IPS-20b (cell line): ENCODE measurements around the gene CENPP.
"Not testable (repeated sequence)": the region's sequence is repeated elsewhere in the genome, so short reads cannot be mapped to it uniquely, and the experiment has no call there.

Experiments
- H3K27ac ChIP-seq: one replicate; pipeline ENCODE4 v1.5.1; 2013; ENCODE audit warnings: low read length
- H3K27me3 ChIP-seq: 2 replicates; pipeline ENCODE4 v1.6.1; 2013; ENCODE audit warnings: mild to moderate bottlenecking, low read length, inconsistent platforms; ENCODE audit not compliant: insufficient read depth
- H3K36me3 ChIP-seq: 2 replicates; pipeline ENCODE4 v1.6.1; 2013; ENCODE audit warnings: low read depth, mild to moderate bottlenecking, inconsistent platforms, low read length, moderate library complexity; ENCODE audit not compliant: insufficient read depth
- H3K4me1 ChIP-seq: 2 replicates; pipeline ENCODE4 v1.6.1; 2013; ENCODE audit warnings: mild to moderate bottlenecking, control low read depth, inconsistent platforms, low read length, moderate library complexity; ENCODE audit not compliant: insufficient read depth
- H3K4me3 ChIP-seq: 2 replicates; pipeline ENCODE4 v1.5.1; 2013; ENCODE audit warnings: mild to moderate bottlenecking, low read length, inconsistent platforms
- H3K9ac ChIP-seq: 2 replicates; pipeline ENCODE4 v1.6.1; 2013; ENCODE audit warnings: low read depth, mild to moderate bottlenecking, inconsistent platforms, low read length, moderate library complexity
- H3K9me3 ChIP-seq: 2 replicates; pipeline ENCODE4 v1.6.1; 2013; ENCODE audit warnings: mild to moderate bottlenecking, low read depth, low read length, inconsistent platforms; ENCODE audit not compliant: insufficient read depth

The CENPP gene

DNA sequence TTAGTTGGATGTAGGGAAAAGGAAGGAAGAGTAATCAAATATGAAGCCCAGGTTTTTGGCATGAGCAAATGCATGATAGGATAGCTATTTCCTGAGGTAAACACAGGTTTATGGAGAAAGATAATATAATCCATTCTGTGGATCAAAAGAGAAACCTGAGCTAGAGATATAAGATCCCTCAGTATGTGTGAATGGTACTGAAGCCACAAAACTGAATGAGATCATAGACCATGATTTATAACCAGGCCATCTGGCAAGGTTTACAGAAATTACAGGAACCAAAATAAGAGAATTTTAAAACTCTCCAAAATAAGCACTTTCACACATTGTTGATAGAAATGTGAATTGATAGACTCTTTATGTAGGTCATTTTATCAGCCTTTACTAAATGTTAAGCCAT lies 238.8 kb downstream of the CENPP start:
- H3K27me3 ChIP-seq = no peaks in the 10 kb centered on the region
- no peaks in the 10 kb centered on the region for H3K36me3 ChIP-seq
- no peaks in the 10 kb centered on the region for H3K4me1 ChIP-seq
- no peak overlapping the region for H3K27ac ChIP-seq
- H3K4me3 ChIP-seq = no peak overlapping the region
- H3K9me3 ChIP-seq = no peaks in the 10 kb centered on the region
- H3K9ac ChIP-seq = no peak overlapping the region

DNA sequence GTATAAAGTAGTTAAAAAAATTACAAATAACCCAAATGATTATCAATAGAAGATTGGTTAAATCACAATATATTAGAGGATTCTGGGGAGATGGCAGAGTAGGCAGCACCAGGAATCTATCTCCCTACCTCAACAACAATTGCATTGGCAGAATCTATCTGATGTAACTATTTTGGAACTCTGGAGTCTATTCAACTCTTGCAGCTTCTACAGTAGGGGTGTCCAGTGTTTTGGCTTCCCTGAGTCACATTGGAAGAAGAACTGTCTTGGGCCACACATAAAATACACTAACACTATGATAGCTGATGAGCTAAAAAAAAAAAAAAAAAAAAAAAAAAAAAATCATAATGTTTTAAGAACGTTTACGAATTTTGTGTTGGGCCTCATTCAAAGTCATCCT lies 239.2 kb downstream of the CENPP start:
- H3K9me3 ChIP-seq = no peaks in the 10 kb centered on the region
- H3K27me3 ChIP-seq = no peaks in the 10 kb centered on the region
- H3K4me1 ChIP-seq = no peaks in the 10 kb centered on the region
- H3K36me3 ChIP-seq = no peaks in the 10 kb centered on the region
- no peak overlapping the region for H3K27ac ChIP-seq
- no peak overlapping the region for H3K4me3 ChIP-seq
- H3K9ac ChIP-seq = no peak overlapping the region

DNA sequence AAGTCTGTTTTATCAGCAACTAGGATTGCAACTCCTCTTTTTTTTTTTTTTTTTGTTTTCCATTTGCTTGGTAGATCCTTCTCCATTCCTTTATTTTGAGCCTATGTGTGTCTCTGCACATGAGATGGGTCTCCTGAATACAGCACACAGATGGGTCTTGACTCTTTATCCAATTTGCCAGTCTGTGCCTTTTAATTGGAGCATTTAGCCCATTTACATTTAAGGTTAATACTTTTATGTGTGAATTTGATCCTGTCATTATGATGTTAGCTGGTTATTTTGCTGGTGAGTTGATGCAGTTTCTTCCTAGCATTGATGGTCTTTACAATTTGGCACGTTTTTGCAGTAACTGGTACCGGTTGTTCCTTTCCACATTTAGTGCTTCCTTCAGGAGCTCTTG lies 246.1 kb downstream of the CENPP start:
- H3K27ac ChIP-seq, H3K27me3 ChIP-seq, H3K36me3 ChIP-seq, H3K9ac ChIP-seq, H3K4me1 ChIP-seq, H3K9me3 ChIP-seq, H3K4me3 ChIP-seq: not testable (repeated sequence)

DNA sequence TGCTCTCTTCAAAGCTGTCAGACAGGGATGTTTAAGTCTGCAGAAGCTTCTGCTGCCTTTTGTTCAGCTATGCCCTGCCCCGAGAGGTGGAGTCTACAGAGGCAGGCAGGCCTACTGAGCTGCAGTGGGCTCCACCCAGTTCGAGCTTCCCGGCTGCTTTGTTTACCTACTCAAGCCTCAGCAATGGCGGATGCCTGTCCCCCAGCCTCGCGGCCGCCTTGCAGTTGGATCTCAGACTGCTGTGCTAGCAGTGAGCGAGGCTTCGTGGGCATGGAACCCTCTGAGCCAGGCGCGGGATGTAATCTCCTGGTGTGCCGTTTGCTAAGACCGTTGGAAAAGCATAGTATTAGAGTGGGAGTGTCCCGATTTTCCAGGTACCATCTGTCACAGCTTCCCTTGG lies 247.9 kb downstream of the CENPP start:
- H3K4me1 ChIP-seq, H3K36me3 ChIP-seq, H3K9ac ChIP-seq, H3K27ac ChIP-seq, H3K4me3 ChIP-seq, H3K9me3 ChIP-seq, H3K27me3 ChIP-seq: not testable (repeated sequence)

DNA sequence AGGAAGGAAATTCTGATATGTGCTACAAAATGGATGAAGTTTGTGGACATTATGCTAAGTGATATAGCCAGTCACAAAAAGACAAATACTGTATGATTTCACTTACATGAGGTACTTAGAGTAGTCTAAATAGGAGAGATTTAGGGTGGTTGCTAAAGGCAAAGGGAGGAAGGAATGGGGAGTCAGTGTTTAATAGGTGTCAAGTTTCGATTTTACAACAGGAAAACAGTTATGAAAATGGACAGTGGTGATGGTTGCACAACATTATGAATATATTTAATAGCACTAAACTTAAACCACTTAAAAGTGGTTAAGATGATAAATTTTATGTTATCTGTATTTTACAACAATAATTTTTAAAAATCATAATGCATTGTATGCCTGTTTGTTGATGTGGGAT lies 250.4 kb downstream of the CENPP start:
- H3K4me1 ChIP-seq = no peaks in the 10 kb centered on the region
- no peak overlapping the region for H3K4me3 ChIP-seq
- no peak overlapping the region for H3K27ac ChIP-seq
- H3K36me3 ChIP-seq = no peaks in the 10 kb centered on the region
- H3K27me3 ChIP-seq = no peaks in the 10 kb centered on the region
- no peaks in the 10 kb centered on the region for H3K9me3 ChIP-seq
- H3K9ac ChIP-seq = no peak overlapping the region

DNA sequence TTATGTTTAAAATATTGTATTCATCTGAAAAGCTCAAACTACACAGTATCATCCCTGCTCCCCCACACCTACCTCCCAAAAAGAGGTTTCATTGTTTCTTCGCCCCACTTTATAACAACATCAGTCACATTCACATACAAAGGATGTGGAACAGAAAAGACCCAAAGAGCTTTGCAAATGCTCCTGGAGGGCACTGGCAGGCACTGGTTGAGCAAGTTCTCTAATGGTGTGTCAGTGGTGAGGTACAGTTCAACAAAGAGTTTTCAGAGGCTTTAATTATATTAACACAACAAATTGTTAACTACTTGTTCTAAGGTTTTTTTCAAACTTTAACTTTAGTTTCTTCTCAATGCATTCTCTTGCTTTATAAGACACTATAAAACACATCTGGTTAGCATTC lies 264.2 kb downstream of the CENPP start:
- H3K9me3 ChIP-seq = no peaks in the 10 kb centered on the region
- no peak overlapping the region for H3K9ac ChIP-seq
- no peak overlapping the region for H3K4me3 ChIP-seq
- no peaks in the 10 kb centered on the region for H3K36me3 ChIP-seq
- no peak overlapping the region for H3K27ac ChIP-seq
- peaks cover 4% of the 10 kb centered on the region; the same call in 1 of the 2 replicates for H3K4me1 ChIP-seq
- H3K27me3 ChIP-seq = no peaks in the 10 kb centered on the region

DNA sequence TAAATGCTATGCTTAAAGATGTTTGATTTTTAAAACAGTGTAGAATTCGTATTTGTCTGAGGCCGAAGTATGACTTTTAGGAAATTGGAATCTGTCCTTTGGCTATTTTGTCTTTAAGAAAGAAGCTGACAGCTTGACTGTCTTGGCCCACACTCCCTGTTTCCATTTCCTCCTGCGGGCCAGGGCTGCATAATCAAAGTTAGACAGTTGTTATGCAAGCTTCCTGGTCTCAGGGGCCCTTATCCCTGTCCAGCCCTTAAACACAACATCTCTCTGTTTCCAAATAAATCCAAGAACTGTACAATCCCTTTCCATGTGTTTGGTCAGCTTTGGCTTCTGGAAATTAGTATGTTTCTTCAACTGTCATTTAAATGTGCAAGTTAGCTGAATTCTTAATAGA lies 264.6 kb downstream of the CENPP start:
- Histone ChIP-seq H3K27me3 (no peaks in the 10 kb centered on the region), H3K9ac (no peak overlapping the region), H3K9me3 (no peaks in the 10 kb centered on the region), H3K4me1 (peaks cover 4% of the 10 kb centered on the region; the same call in 1 of the 2 replicates), H3K27ac (no peak overlapping the region), H3K36me3 (no peaks in the 10 kb centered on the region), H3K4me3 (no peak overlapping the region)

DNA sequence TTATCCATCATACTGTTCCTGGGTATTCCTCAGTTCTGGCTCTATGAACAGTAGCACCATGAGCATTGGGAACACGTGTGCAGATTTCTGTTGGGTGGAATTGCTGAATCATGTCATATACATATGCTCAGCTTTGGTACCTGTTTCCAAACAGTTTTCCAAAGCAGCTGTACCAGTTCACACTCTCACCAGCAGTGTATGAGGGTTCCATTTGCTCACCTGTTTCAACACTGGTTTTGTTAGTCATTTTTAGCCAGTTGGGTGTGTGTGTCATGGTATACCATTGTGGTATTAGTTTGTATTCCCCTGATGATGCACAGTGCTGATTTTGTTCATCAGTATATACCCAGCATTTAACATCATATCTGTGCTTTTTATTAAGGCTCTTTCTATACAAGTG lies 266.8 kb downstream of the CENPP start:
- Histone ChIP-seq H3K9ac (no peak overlapping the region), H3K27me3 (no peaks in the 10 kb centered on the region), H3K4me1 (peaks cover 4% of the 10 kb centered on the region; the same call in 1 of the 2 replicates), H3K27ac (no peak overlapping the region), H3K9me3 (no peaks in the 10 kb centered on the region), H3K4me3 (no peak overlapping the region), H3K36me3 (no peaks in the 10 kb centered on the region)

DNA sequence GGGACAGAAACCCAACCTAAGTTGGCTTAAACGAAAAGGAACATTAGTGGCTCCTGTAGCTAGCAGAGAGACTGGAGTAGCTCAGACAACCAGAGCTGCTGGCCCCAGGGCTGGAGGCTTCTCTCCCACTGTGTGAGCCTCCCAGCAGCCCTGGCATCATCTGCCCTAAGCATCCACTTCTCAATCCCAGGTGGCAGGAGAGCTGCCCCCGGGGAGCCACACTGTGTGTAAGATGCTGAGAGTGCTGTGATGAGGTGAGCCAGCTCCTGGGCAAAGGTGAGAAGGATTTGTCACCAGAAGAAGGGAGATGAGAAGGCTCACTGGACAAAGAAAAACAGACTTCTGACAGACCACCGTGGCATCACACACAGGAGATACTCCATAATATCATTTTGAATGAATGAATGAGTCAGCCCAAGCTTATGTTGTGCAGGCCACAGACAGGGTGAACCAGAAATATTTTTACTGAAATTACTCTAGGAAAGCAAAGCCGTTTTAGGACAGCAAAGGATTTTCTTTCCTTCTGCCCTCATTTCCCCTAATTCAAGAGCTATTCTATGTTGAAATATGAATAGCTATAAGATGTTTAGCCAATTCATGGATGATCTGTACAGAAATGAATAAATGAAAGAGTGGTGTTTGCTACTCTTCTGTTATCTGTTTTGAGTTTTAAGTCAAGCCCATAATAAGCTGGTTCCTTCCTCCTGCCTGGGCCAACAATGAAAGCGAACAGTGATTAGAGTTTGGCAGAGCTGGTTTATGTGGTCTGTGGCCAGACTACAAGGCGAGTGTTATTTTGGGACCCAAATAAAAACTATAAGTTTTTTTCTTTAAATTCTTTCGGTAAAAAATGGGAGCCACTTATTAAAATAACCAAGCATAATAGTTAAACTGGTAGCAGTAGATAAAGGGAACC lies 267.5 kb downstream of the CENPP start:
- H3K4me3 ChIP-seq = no peak overlapping the region
- H3K9ac ChIP-seq = no peak overlapping the region

DNA sequence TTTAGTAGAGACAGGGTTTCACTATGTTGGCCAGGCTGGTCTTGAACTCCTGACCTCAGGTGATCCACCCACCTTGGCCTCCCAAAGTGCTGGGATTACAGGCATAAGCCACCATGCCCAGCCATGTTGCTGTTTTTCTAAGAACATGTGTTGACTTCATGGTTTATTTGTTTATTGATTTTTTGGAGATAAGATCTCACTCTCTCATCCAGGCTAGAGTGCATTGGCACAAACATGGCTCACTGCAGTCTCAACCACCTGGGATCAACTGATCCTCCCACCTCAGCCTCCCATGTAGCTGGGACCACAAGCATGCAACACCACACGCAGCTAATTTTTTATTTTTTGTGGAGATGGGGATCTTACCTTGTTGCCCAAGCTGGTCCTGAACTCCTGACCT lies 269.3 kb downstream of the CENPP start:
- H3K9me3 ChIP-seq, H3K27ac ChIP-seq, H3K4me3 ChIP-seq, H3K4me1 ChIP-seq, H3K27me3 ChIP-seq, H3K9ac ChIP-seq, H3K36me3 ChIP-seq: not testable (repeated sequence)

More for the DNA sequence above, 267.5 kb downstream of the CENPP start:
- Histone ChIP-seq H3K27ac (no peak overlapping the region), H3K4me1 (peaks cover 4% of the 10 kb centered on the region; the same call in 1 of the 2 replicates), H3K9me3 (no peaks in the 10 kb centered on the region), H3K36me3 (no peaks in the 10 kb centered on the region), H3K27me3 (no peaks in the 10 kb centered on the region)

DNA sequence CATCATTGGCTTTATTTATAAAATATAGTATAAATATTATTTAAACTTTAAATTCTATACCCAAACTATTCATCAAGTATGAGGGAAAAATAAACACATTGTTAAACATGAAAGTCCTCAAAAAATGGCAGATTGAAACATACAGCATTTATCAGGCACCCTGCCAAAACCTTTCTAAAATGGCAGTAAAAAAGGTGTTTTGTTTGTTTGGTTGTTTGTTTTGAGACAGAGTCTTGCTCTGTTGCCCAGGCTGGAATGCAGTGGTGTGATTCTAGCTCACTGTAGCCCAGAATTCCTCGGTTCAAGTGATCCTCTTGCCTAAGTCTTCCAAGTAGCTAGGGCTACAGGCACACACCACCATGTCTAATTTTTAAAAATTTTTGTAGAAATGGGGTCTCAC lies 270.2 kb downstream of the CENPP start:
- no peak overlapping the region for H3K27ac ChIP-seq
- no peak overlapping the region for H3K4me3 ChIP-seq
- H3K4me1 ChIP-seq = no peaks in the 10 kb centered on the region
- no peaks in the 10 kb centered on the region for H3K9me3 ChIP-seq
- H3K27me3 ChIP-seq = no peaks in the 10 kb centered on the region
- no peak overlapping the region for H3K9ac ChIP-seq
- H3K36me3 ChIP-seq = no peaks in the 10 kb centered on the region

DNA sequence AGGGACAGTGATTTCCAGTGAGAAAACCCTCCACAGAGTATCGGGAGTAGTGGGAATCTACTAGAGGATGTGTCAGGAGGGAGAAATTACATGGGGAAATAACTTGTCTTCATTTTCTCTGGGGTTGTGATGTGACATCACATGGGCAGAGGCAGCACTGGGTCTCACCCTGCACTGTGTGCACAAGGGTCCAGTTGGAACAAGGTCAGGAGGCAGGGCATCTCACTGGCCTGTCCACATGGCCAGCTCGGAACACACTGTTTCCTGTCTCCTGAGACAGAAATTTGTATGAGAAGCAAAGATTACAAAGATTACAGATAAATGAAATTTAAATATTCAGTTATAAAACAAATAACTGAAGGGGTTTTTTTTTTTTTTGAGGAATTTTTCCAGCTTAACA lies 272.6 kb downstream of the CENPP start:
- Histone ChIP-seq H3K9ac (no peak overlapping the region), H3K27ac (no peak overlapping the region), H3K4me3 (no peak overlapping the region), H3K36me3 (no peaks in the 10 kb centered on the region), H3K4me1 (no peaks in the 10 kb centered on the region), H3K9me3 (no peaks in the 10 kb centered on the region; the same call in 1 of the 2 replicates), H3K27me3 (no peaks in the 10 kb centered on the region)
